Caco-2 (cell line): ENCODE measurements around the gene PLEKHN1. TPM values are rescaled to one million over a fixed set of nuclear protein-coding genes. Genes with fewer than 3 reads are reported as not detected.
A peak's percentile ranks its signal among the peaks of the same experiment; 100 is the strongest.

Experiments used
- BruUV-seq: library from RNA; stranded (reverse); fragments of 400-500 nt; replicated peaks from 2 replicates; lab custom pipeline; 2021; lab: Mats Ljungman, UMichigan
- CTCF ChIA-PET: fragments of 300-600 bp; sonication (Branson Sonifier 250); formaldehyde crosslinking; loops from one replicate; lab custom pipeline; 2022; ENCODE audit warnings: antibody characterized with exemption; lab: Charles Lee
- POLR2A ChIA-PET: fragments of 300-600 bp; sonication (Branson Sonifier 250); formaldehyde crosslinking; loops from one replicate; lab custom pipeline; 2022; ENCODE audit warnings: antibody characterized with exemption; lab: Charles Lee
- DNase-seq, 2 experiments: peaks; one replicate each; pipeline versions ENCODE4 v3.0.0 to v3.0.0-alpha.2; 2020 to 2022
- H3K27me3 ChIP-seq: replicated peaks from 2 replicates; pipeline ENCODE4 v1.6.0; 2011; ENCODE audit warnings: low read length; ENCODE audit not compliant: control insufficient read depth, insufficient read depth
- H3K36me3 ChIP-seq: 2 replicates; pipeline ENCODE4 v1.5.1; 2011; ENCODE audit warnings: low read length; ENCODE audit not compliant: control insufficient read depth, insufficient read depth
- H3K4me1 ChIP-seq: fragments of 250-450 bp; sonication (Bioruptor Pico); 2 replicates; pipeline ENCODE4 v1.5.1; 2020; ENCODE audit warnings: mild to moderate bottlenecking
- H3K4me3 ChIP-seq: 2 replicates; pipeline ENCODE4 v1.5.1; 2011; ENCODE audit warnings: low read depth, mild to moderate bottlenecking, control low read depth, low read length
- H3K9me3 ChIP-seq: fragments of 250-450 bp; sonication (Bioruptor Pico); 2 replicates; pipeline ENCODE4 v1.5.1; 2020; ENCODE audit warnings: mild to moderate bottlenecking, moderate library complexity
- H3K27ac Mint-ChIP-seq: one replicate; pipeline ENCODE4 v1.8.0; 2022; ENCODE audit warnings: mixed read lengths; ENCODE audit not compliant: unreplicated experiment
- H3K27me3 Mint-ChIP-seq: one replicate; pipeline ENCODE4 v1.8.0; 2022; ENCODE audit warnings: mixed read lengths; ENCODE audit not compliant: insufficient read depth, unreplicated experiment
- H3K36me3 Mint-ChIP-seq: one replicate; pipeline ENCODE4 v1.8.0; 2022; ENCODE audit warnings: mild to moderate bottlenecking, mixed read lengths; ENCODE audit not compliant: insufficient read depth, unreplicated experiment
- H3K4me1 Mint-ChIP-seq: one replicate; pipeline ENCODE4 v1.8.0; 2022; ENCODE audit warnings: low read depth, mixed read lengths; ENCODE audit not compliant: unreplicated experiment
- H3K4me3 Mint-ChIP-seq: one replicate; pipeline ENCODE4 v1.8.0; 2022; ENCODE audit warnings: mild to moderate bottlenecking, moderate library complexity, mixed read lengths; ENCODE audit not compliant: unreplicated experiment
- H3K9me3 Mint-ChIP-seq: one replicate; pipeline ENCODE4 v1.8.0; 2022; ENCODE audit warnings: mixed read lengths; ENCODE audit not compliant: unreplicated experiment
- intact Hi-C: fragments of 100-400 bp; cut with micrococcal nuclease; formaldehyde crosslinking; loops from one replicate; pipeline ENCODE4 v1.10.0; 2022; ENCODE audit not compliant: unreplicated experiment
- total RNA-seq: library from RNA; stranded (reverse); gene quantifications from 2 replicates; pipeline ENCODE4 v1.2.3, GENCODE V29; 2022
- TF ChIP-seq, protein P1 (sequence below), 2 experiments: fragments of 200-600 bp in 1 of 2; IDR thresholded peaks; 1 replicate in 1 of 2; 2 replicates in 1 of 2; pipeline versions ENCODE4 v1.5.1 to v1.8.0; 2011 to 2022; ENCODE audit warnings: antibody characterized with exemption in 1 of 2, control low read depth in 1 of 2, inconsistent platforms in 1 of 2, low read depth in 1 of 2, low read length in 1 of 2, mild to moderate bottlenecking in 1 of 2, moderate library complexity in 1 of 2; ENCODE audit not compliant: insufficient read depth in 1 of 2, severe bottlenecking in 1 of 2, unreplicated experiment in 1 of 2

Gene PLEKHN1
- total RNA-seq, 1 experiment from 2014 or later: 3.1 TPM

DNA sequence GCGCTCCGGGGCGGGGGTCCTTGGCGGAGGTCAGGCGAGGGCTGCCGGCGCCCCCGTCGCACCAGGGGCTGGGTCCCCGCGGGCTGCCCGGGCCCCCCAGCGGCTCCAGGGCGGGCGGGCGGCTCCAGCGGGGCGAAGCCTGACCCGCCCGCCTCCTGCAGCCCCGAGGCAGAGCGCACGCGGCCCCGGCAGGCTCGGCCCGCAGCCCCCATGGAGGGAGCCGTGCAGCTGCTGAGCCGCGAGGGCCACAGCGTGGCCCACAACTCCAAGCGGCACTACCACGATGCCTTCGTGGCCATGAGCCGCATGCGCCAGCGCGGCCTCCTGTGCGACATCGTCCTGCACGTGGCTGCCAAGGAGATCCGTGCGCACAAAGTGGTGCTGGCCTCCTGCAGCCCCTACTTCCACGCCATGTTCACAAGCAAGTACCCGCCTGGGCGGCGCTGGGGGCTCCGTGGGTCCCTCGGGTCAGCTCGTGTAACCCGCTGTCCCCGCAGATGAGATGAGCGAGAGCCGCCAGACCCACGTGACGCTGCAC lies 5.1 kb upstream of the PLEKHN1 start:
- Mint-ChIP-seq H3K27ac (no peak overlapping the region), H3K27me3 (no peaks in the 10 kb centered on the region), H3K4me3 (peak overlapping the region; percentile 35), H3K4me1 (peaks cover 15% of the 10 kb centered on the region), H3K36me3 (peaks cover 37% of the 10 kb centered on the region), H3K9me3 (no peaks in the 10 kb centered on the region)
- Histone ChIP-seq H3K9me3 (no peaks in the 10 kb centered on the region), H3K4me1 (peaks cover 6% of the 10 kb centered on the region), H3K27me3 (no peaks in the 10 kb centered on the region), H3K4me3 (peak overlapping the region; percentile 67), H3K36me3 (no peaks in the 10 kb centered on the region)
- ChIA-PET CTCF (no interaction called here), POLR2A (interaction anchor here (0.6 kb wide), 1 partner anchor 42 kb away, joined by 4 read pairs; no protein-coding TSS in a partner anchor)
- intact Hi-C loops: no loop called here
- BruUV-seq: no TSS peak
- TF ChIP-seq, protein P1, sequence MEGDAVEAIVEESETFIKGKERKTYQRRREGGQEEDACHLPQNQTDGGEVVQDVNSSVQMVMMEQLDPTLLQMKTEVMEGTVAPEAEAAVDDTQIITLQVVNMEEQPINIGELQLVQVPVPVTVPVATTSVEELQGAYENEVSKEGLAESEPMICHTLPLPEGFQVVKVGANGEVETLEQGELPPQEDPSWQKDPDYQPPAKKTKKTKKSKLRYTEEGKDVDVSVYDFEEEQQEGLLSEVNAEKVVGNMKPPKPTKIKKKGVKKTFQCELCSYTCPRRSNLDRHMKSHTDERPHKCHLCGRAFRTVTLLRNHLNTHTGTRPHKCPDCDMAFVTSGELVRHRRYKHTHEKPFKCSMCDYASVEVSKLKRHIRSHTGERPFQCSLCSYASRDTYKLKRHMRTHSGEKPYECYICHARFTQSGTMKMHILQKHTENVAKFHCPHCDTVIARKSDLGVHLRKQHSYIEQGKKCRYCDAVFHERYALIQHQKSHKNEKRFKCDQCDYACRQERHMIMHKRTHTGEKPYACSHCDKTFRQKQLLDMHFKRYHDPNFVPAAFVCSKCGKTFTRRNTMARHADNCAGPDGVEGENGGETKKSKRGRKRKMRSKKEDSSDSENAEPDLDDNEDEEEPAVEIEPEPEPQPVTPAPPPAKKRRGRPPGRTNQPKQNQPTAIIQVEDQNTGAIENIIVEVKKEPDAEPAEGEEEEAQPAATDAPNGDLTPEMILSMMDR (IDR thresholded peaks at IDR 0.05; ENCODE audit: insufficient read depth in 1 of 2, low read depth in 1 of 2, low read length in 1 of 2, severe bottlenecking in 1 of 2, unreplicated experiment in 1 of 2): no peak
- no peak for DNase-seq

DNA sequence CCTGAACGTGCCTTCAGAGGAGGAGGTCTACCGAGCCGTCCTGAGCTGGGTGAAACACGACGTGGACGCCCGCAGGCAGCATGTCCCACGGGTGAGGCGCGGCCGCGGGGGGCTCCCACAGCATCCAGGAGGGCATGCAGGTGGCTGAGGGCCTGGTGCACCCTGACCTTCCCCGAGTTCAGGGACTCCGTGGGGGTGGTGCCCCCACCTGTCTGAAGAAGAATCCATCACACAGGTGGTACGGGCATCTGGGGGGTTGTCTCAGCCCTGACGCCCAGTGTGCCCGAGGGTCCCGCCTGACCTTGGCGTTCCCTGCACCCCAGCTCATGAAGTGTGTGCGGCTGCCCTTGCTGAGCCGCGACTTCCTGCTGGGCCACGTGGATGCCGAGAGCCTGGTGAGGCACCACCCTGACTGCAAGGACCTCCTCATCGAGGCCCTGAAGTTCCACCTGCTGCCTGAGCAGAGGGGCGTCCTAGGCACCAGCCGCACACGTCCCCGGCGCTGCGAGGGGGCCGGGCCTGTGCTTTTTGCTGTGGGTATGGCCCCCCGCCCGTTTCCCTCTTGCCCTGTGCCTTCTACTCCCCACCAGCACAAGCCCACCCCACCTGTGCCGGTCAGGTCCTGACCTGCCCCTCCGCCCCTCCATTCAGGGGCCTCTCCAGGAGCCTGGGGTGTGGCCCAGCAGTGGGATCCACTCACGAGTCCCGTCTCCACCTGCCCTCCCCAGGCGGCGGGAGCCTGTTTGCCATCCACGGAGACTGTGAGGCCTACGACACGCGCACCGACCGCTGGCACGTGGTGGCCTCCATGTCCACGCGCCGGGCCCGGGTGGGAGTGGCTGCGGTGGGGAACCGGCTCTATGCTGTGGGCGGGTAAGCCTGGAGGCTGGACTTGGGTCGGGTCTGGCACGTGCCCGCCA lies 3.6 kb upstream of the PLEKHN1 start:
- intact Hi-C loops: no loop called here
- no peaks in the 10 kb centered on the region for H3K36me3 ChIP-seq
- no peaks in the 10 kb centered on the region for H3K27me3 ChIP-seq
- no peaks in the 10 kb centered on the region for H3K9me3 Mint-ChIP-seq
- TF ChIP-seq, protein P1 (IDR thresholded peaks at IDR 0.05; ENCODE audit: insufficient read depth in 1 of 2, low read depth in 1 of 2, low read length in 1 of 2, severe bottlenecking in 1 of 2, unreplicated experiment in 1 of 2): no peak
- peaks cover 6% of the 10 kb centered on the region for H3K4me1 ChIP-seq
- BruUV-seq: no TSS peak
- no peaks in the 10 kb centered on the region for H3K9me3 ChIP-seq
- DNase-seq: no peak
- H3K4me1 Mint-ChIP-seq: peaks cover 11% of the 10 kb centered on the region
- H3K27me3 Mint-ChIP-seq: no peaks in the 10 kb centered on the region
- no peak overlapping the region for H3K4me3 ChIP-seq
- H3K27ac Mint-ChIP-seq: no peak overlapping the region
- POLR2A ChIA-PET: no interaction called here
- H3K36me3 Mint-ChIP-seq: peaks cover 25% of the 10 kb centered on the region
- CTCF ChIA-PET: no interaction called here
- peak overlapping the region; percentile 35 for H3K4me3 Mint-ChIP-seq

GRCh38 chr1:963301-963651 lies 3.0 kb upstream of the PLEKHN1 start:
- Histone ChIP-seq H3K36me3 (no peaks in the 10 kb centered on the region), H3K4me1 (peaks cover 6% of the 10 kb centered on the region), H3K9me3 (no peaks in the 10 kb centered on the region), H3K4me3 (no peak overlapping the region), H3K27me3 (no peaks in the 10 kb centered on the region)
- TF ChIP-seq, protein P1 (IDR thresholded peaks at IDR 0.05; ENCODE audit: insufficient read depth in 1 of 2, low read depth in 1 of 2, low read length in 1 of 2, severe bottlenecking in 1 of 2, unreplicated experiment in 1 of 2): no peak
- POLR2A ChIA-PET: no interaction called here
- DNase-seq: no peak
- no peak overlapping the region for H3K27ac Mint-ChIP-seq
- CTCF ChIA-PET: no interaction called here
- no TSS peak for BruUV-seq
- H3K4me3 Mint-ChIP-seq: no peak overlapping the region
- peaks cover 18% of the 10 kb centered on the region for H3K36me3 Mint-ChIP-seq
- intact Hi-C loops: no loop called here
- H3K9me3 Mint-ChIP-seq: no peaks in the 10 kb centered on the region
- no peaks in the 10 kb centered on the region for H3K27me3 Mint-ChIP-seq
- peaks cover 5% of the 10 kb centered on the region for H3K4me1 Mint-ChIP-seq
